Measurements from ENCODE around the gene TMEM151B. TPM values are rescaled to one million over a fixed set of nuclear protein-coding genes. Genes with fewer than 3 reads are reported as not detected.

TMEM151B gene
- total RNA-seq, 3 donors from 2014 or later (not counting 1 experiment from before 2014, with no cell fraction given), result not detected

- Mint-ChIP-seq H3K36me3 (no peaks in the 10 kb centered on the region), H3K27ac (no peak overlapping the region), H3K4me1 (peaks cover 0 to 13% of the 10 kb centered on the region in 2 donors), H3K27me3 (ENCODE audit: low read depth in 2 of 2) (peaks cover 58 to 60% of the 10 kb centered on the region in 2 donors), H3K4me3 (no peak overlapping the region), H3K9me3 (no peaks in the 10 kb centered on the region)
- Histone ChIP-seq H3K9me3 (ENCODE audit: control insufficient read depth, insufficient read depth, low read length) (no peaks in the 10 kb centered on the region), H3K27me3 (ENCODE audit: control insufficient read depth, insufficient read depth, low read length) (peaks cover 39% of the 10 kb centered on the region), H3K4me3 (ENCODE audit: low read length) (no peak overlapping the region), H3K4me1 (ENCODE audit: control insufficient read depth, insufficient read depth, low read length) (peaks cover 13% of the 10 kb centered on the region), H3K27ac (ENCODE audit: low read length) (no peak overlapping the region), H3K36me3 (ENCODE audit: control insufficient read depth, insufficient read depth, low read length) (no peaks in the 10 kb centered on the region)
- 83% methylated on average over 59 of the region's 59 CpGs for WGBS (ENCODE audit: insufficient coverage)
- TF ChIP-seq CTCF (IDR thresholded peaks at IDR 0.05), result no peak
- intact Hi-C loops (cut with micrococcal nuclease), result no loop called here
- DNase-seq, result no peak
- no peak for ATAC-seq
Measured at GRCh38 chr6:44275271-44275748, 5.1 kb downstream of the TMEM151B start.

- H3K4me1 Mint-ChIP-seq, result peaks cover 0 to 12% of the 10 kb centered on the region in 2 donors
- no peaks in the 10 kb centered on the region for H3K36me3 Mint-ChIP-seq
- H3K27me3 Mint-ChIP-seq (ENCODE audit: low read depth in 2 of 2), result peaks cover 62 to 65% of the 10 kb centered on the region in 2 donors
- Histone ChIP-seq H3K36me3 (ENCODE audit: control insufficient read depth, insufficient read depth, low read length) (no peaks in the 10 kb centered on the region), H3K4me1 (ENCODE audit: control insufficient read depth, insufficient read depth, low read length) (peaks cover 11% of the 10 kb centered on the region), H3K9me3 (ENCODE audit: control insufficient read depth, insufficient read depth, low read length) (no peaks in the 10 kb centered on the region), H3K4me3 (ENCODE audit: low read length) (no peak overlapping the region), H3K27me3 (ENCODE audit: control insufficient read depth, insufficient read depth, low read length) (peaks cover 38% of the 10 kb centered on the region), H3K27ac (ENCODE audit: low read length) (no peak overlapping the region)
- 20% methylated on average over 109 of the region's 109 CpGs for WGBS (ENCODE audit: insufficient coverage)
- peak in 1 of 2 donors; percentile 61 for DNase-seq
- H3K9me3 Mint-ChIP-seq, result no peaks in the 10 kb centered on the region
- H3K27ac Mint-ChIP-seq, result no peak overlapping the region
- no peak for TF ChIP-seq CTCF (IDR thresholded peaks at IDR 0.05)
- peak overlapping the region; percentile 31 for H3K4me3 Mint-ChIP-seq
- peak; percentile 19 to 75 (median 50) for ATAC-seq
- intact Hi-C loops (cut with micrococcal nuclease), result no loop called here
Measured at GRCh38 chr6:44275749-44276648, 5.7 kb downstream of the TMEM151B start.

GRCh38 chr6:44276667-44277640 lies 6.7 kb downstream of the TMEM151B start:
- ATAC-seq (no peak), DNase-seq (no peak)
- H3K36me3 Mint-ChIP-seq, result no peaks in the 10 kb centered on the region
- H3K4me3 Mint-ChIP-seq, result peak overlapping the region; percentile 31
- WGBS (ENCODE audit: insufficient coverage), result 74% methylated on average over 22 of the region's 23 CpGs
- intact Hi-C loops (cut with micrococcal nuclease), result no loop called here
- H3K9me3 Mint-ChIP-seq, result no peaks in the 10 kb centered on the region
- Histone ChIP-seq H3K4me3 (ENCODE audit: low read length) (no peak overlapping the region), H3K9me3 (ENCODE audit: control insufficient read depth, insufficient read depth, low read length) (no peaks in the 10 kb centered on the region), H3K4me1 (ENCODE audit: control insufficient read depth, insufficient read depth, low read length) (peaks cover 7% of the 10 kb centered on the region), H3K27ac (ENCODE audit: low read length) (no peak overlapping the region), H3K36me3 (ENCODE audit: control insufficient read depth, insufficient read depth, low read length) (no peaks in the 10 kb centered on the region), H3K27me3 (ENCODE audit: control insufficient read depth, insufficient read depth, low read length) (peaks cover 29% of the 10 kb centered on the region)
- peaks cover 0 to 5% of the 10 kb centered on the region in 2 donors for H3K4me1 Mint-ChIP-seq
- H3K27ac Mint-ChIP-seq, result no peak overlapping the region
- no peak for TF ChIP-seq CTCF (IDR thresholded peaks at IDR 0.05)
- peaks cover 54 to 57% of the 10 kb centered on the region in 2 donors for H3K27me3 Mint-ChIP-seq (ENCODE audit: low read depth in 2 of 2)

Measured in natural killer cell (primary cell).